Vagina (tissue), 2 donors: Measurements from ENCODE around the gene SLC5A3. TPM values are rescaled to one million over a fixed set of nuclear protein-coding genes. Genes with fewer than 3 reads are reported as not detected.

Source experiments
- DNase-seq, 2 donors: peaks; one replicate each; pipeline ENCODE4 v3.0.0-alpha.2; 2017; ENCODE audit errors: extremely low spot score in 2 of 2
- H3K27ac ChIP-seq: fragments of 200-600 bp; sonication (generic); one replicate; pipeline ENCODE4 v1.5.1; 2019
- H3K27me3 ChIP-seq: fragments of 200-600 bp; sonication (generic); one replicate; pipeline ENCODE4 v1.5.1; 2019
- H3K36me3 ChIP-seq, 2 donors: fragments of 200-600 bp; sonication (generic); one replicate each; pipeline ENCODE4 v1.5.1; 2017 to 2019
- H3K4me1 ChIP-seq: fragments of 200-600 bp; sonication (generic); one replicate; pipeline ENCODE4 v1.5.1; 2019
- H3K4me3 ChIP-seq, 2 donors: fragments of 200-600 bp; sonication (generic); 1 replicate in 1 of 2; 2 replicates in 1 of 2; pipeline ENCODE4 v1.5.1; 2016 to 2019
- H3K9me3 ChIP-seq: fragments of 200-600 bp; sonication (generic); one replicate; pipeline ENCODE4 v1.5.1; 2019
- CTCF ChIP-seq, 3 experiments: fragments of 450-650 bp in 2 of 3; fragments of 200-600 bp in 1 of 3; sonication (generic) in 1 of 3; IDR thresholded peaks; one replicate each; pipeline ENCODE4 v1.5.1; 2017 to 2019; ENCODE audit warnings: antibody characterized with exemption in 3 of 3, mild to moderate bottlenecking in 2 of 3, moderate library complexity in 2 of 3
- POLR2A ChIP-seq, 2 donors: fragments of 450-650 bp; IDR thresholded peaks; one replicate each; pipeline ENCODE4 v1.6.1; 2017; ENCODE audit warnings: antibody characterized with exemption in 2 of 2, mild to moderate bottlenecking in 2 of 2, moderate library complexity in 2 of 2
- POLR2AphosphoS5 ChIP-seq, 2 donors: sonication (generic); formaldehyde crosslinking; IDR thresholded peaks; one replicate each; pipeline ENCODE4 v1.9.0; 2017; ENCODE audit warnings: antibody characterized with exemption in 2 of 2, mild to moderate bottlenecking in 2 of 2, low read depth in 1 of 2; ENCODE audit not compliant: insufficient read depth in 1 of 2
- intact Hi-C: fragments of 100-400 bp; cut with DNase I; formaldehyde crosslinking; loops from one replicate; pipeline ENCODE4 v1.15.1; 2023
- total RNA-seq: library from RNA; depleted of rRNA; stranded (reverse); fragments of >200 nt; gene quantifications from one replicate; pipeline ENCODE4 v1.2.3, GENCODE V29; 2016

SLC5A3 gene
- total RNA-seq, 1 donor from 2014 or later: 17.9 TPM

- no peak for DNase-seq
- H3K9me3 ChIP-seq: no peaks in the 10 kb centered on the region
- H3K27ac ChIP-seq: no peak overlapping the region
- intact Hi-C loops: loop anchor here (10.0 kb wide), 1 partner anchor 116 kb away; no protein-coding TSS in a partner anchor
- TF ChIP-seq POLR2AphosphoS5 (IDR thresholded peaks at IDR 0.05; ENCODE audit: insufficient read depth in 1 of 2, low read depth in 1 of 2) (no peak), POLR2A (IDR thresholded peaks at IDR 0.05) (no peak), CTCF (IDR thresholded peaks at IDR 0.05) (no peak)
- no peaks in the 10 kb centered on the region for H3K27me3 ChIP-seq
- H3K4me1 ChIP-seq: peaks cover 36% of the 10 kb centered on the region
- H3K36me3 ChIP-seq: no peaks in the 10 kb centered on the region
- H3K4me3 ChIP-seq: no peak overlapping the region
Measured at GRCh38 chr21:34088752-34089151, 15.4 kb downstream of the SLC5A3 start.

- intact Hi-C loops: no loop called here
Measured at GRCh38 chr21:34091032-34091431, 17.7 kb downstream of the SLC5A3 start.

GRCh38 chr21:34091607-34092006 lies 18.2 kb downstream of the SLC5A3 start:
- H3K4me1 ChIP-seq: peaks cover 29% of the 10 kb centered on the region
- intact Hi-C loops: no loop called here
- TF ChIP-seq CTCF (IDR thresholded peaks at IDR 0.05): no peak
- no peak for TF ChIP-seq POLR2AphosphoS5 (IDR thresholded peaks at IDR 0.05; ENCODE audit: insufficient read depth in 1 of 2, low read depth in 1 of 2)
- H3K4me3 ChIP-seq: no peak overlapping the region
- no peaks in the 10 kb centered on the region for H3K27me3 ChIP-seq
- H3K27ac ChIP-seq: no peak overlapping the region
- peaks cover 0 to 16% of the 10 kb centered on the region in 2 donors for H3K36me3 ChIP-seq
- no peak for DNase-seq
- no peaks in the 10 kb centered on the region for H3K9me3 ChIP-seq

More at GRCh38 chr21:34091032-34091431, 17.7 kb downstream of the SLC5A3 start:
- no peaks in the 10 kb centered on the region for H3K9me3 ChIP-seq
- no peak overlapping the region for H3K4me3 ChIP-seq
- peaks cover 0 to 14% of the 10 kb centered on the region in 2 donors for H3K36me3 ChIP-seq
- H3K27ac ChIP-seq: no peak overlapping the region
- no peak for DNase-seq
- TF ChIP-seq POLR2A (IDR thresholded peaks at IDR 0.05) (no peak), CTCF (IDR thresholded peaks at IDR 0.05) (no peak)
- peaks cover 34% of the 10 kb centered on the region for H3K4me1 ChIP-seq
- H3K27me3 ChIP-seq: no peaks in the 10 kb centered on the region

- no peak for TF ChIP-seq POLR2A (IDR thresholded peaks at IDR 0.05)
- no peak for TF ChIP-seq CTCF (IDR thresholded peaks at IDR 0.05)
- no peak for TF ChIP-seq POLR2AphosphoS5 (IDR thresholded peaks at IDR 0.05; ENCODE audit: insufficient read depth in 1 of 2, low read depth in 1 of 2)
- H3K4me1 ChIP-seq: peaks cover 22% of the 10 kb centered on the region
- no peak for DNase-seq
- no peaks in the 10 kb centered on the region for H3K9me3 ChIP-seq
- intact Hi-C loops: no loop called here
- no peak overlapping the region for H3K4me3 ChIP-seq
- no peaks in the 10 kb centered on the region for H3K27me3 ChIP-seq
- peaks cover 0 to 16% of the 10 kb centered on the region in 2 donors for H3K36me3 ChIP-seq
- H3K27ac ChIP-seq: no peak overlapping the region
Measured at GRCh38 chr21:34092262-34092921, 19.0 kb downstream of the SLC5A3 start.

- H3K27ac ChIP-seq: no peak overlapping the region
- TF ChIP-seq POLR2A (IDR thresholded peaks at IDR 0.05) (no peak), POLR2AphosphoS5 (IDR thresholded peaks at IDR 0.05; ENCODE audit: insufficient read depth in 1 of 2, low read depth in 1 of 2) (no peak), CTCF (IDR thresholded peaks at IDR 0.05) (no peak)
- peaks cover 19% of the 10 kb centered on the region for H3K4me1 ChIP-seq
- H3K36me3 ChIP-seq: peaks cover 0 to 16% of the 10 kb centered on the region in 2 donors
- no peaks in the 10 kb centered on the region for H3K27me3 ChIP-seq
- no peak for DNase-seq
- intact Hi-C loops: no loop called here
- no peak overlapping the region for H3K4me3 ChIP-seq
- no peaks in the 10 kb centered on the region for H3K9me3 ChIP-seq
Measured at GRCh38 chr21:34093083-34093482, 19.7 kb downstream of the SLC5A3 start.
